HepG2 (cell line): ENCODE results near the gene RBFOX1.

Experiments
- BCLAF1 ChIP-seq: fragments of 450-650 bp; IDR thresholded peaks from 2 replicates; pipeline ENCODE4 v1.6.1; 2017; ENCODE audit warnings: mild to moderate bottlenecking
- CTCF ChIP-seq: sonication (generic); formaldehyde crosslinking; IDR thresholded peaks from 2 replicates; pipeline ENCODE4 v1.5.0; 2020; ENCODE audit warnings: mild to moderate bottlenecking, missing genetic modification reagents, moderate library complexity
- ETV5 ChIP-seq: IDR thresholded peaks from 2 replicates; pipeline ENCODE4 v1.6.1; 2018; ENCODE audit warnings: missing biosample characterization, missing genetic modification reagents, inconsistent platforms, borderline replicate concordance
- HHEX ChIP-seq: IDR thresholded peaks from 2 replicates; pipeline ENCODE4 v1.6.1; 2016; ENCODE audit warnings: control low read depth
- RAD51 ChIP-seq: fragments of 450-650 bp; IDR thresholded peaks from 2 replicates; pipeline ENCODE4 v1.6.1; 2016; ENCODE audit warnings: borderline replicate concordance
- RNF2 ChIP-seq: fragments of 450-650 bp; conservative IDR thresholded peaks from 2 replicates; pipeline ENCODE4 v1.6.1; 2016; ENCODE audit warnings: low read depth
- YY1 ChIP-seq: IDR thresholded peaks from 2 replicates; pipeline ENCODE4 v1.6.1; 2011; ENCODE audit warnings: low read length, low read depth, moderate library complexity, mild to moderate bottlenecking; ENCODE audit not compliant: insufficient read depth, insufficient replicate concordance

GRCh38 chr16:7504844-7505243, 172.2 kb downstream of the RBFOX1 start:
- TF ChIP-seq ETV5 (CRISPR knock-in tag) (no peak), HHEX (CRISPR knock-in tag) (no peak), BCLAF1 (no peak), YY1 (no peak), RNF2 (no peak), CTCF (CRISPR knock-in tag) (no peak), RAD51 (no peak)
